ENCODE results near the gene SLC9A1.
"Not testable (repeated sequence)": the region's sequence is repeated elsewhere in the genome, so short reads cannot be mapped to it uniquely, and the experiment has no call there.

SLC9A1 gene

DNA sequence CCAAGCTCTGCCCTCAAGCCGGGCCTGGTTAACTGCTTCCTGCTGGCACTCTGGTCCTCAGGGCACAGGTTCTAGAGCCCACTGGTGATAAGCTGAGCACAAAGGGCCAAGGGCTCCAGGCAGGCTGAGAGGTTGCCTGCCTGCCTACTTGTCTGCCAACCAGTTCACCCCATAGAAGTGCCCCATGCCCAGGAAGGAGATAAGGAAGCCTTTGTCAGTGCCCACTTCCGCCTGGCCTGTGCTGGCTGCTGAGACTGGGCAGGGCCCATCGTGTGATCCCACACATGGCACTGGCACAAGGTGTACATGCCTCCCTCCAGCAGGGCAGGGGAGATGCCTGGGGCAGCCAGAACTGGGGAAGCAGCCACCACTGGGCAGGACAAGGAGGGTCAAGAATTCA, 24.1 kb downstream of the SLC9A1 start:
- DNase-seq, result no peak

DNA sequence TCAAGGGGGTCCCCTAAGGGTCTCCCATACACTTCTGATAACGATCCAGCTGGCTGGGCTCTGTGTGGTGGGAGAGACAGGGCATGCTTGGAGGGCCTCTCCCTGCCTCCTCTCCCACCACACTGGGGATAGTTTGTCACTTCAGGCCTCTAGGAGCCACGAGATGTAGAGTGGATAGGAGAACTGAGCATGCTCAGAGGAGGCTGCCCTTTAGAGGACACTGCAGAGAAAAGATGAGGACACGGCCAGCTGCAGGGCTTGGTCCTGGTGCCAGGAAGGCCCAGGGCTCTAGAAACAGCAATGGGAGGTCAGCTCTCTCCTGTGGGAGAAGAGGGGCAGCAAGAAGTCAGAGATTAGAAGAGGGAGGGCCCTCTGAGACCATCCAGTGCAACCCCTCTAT, 25.7 kb downstream of the SLC9A1 start:
- DNase-seq, result no peak

DNA sequence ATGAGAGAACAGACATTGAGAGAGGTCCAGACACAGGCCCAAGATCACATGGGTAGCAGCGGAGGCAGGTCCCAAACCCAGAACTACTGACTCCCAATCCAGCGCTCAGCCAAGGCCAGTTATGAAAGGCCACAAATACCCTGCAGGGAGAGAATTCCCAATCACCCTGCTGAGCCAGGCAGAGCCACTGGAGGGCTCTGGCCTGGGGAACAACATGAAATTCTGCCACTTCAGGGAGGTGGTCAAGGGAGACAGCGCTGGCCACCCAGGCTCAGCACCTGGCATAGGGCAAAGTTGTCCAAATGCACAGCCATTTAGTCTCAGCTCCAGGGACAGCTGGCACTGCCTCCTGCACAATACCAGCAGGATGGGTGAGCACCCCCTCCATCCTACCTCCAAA, 27.5 kb downstream of the SLC9A1 start:
- DNase-seq, result no peak

DNA sequence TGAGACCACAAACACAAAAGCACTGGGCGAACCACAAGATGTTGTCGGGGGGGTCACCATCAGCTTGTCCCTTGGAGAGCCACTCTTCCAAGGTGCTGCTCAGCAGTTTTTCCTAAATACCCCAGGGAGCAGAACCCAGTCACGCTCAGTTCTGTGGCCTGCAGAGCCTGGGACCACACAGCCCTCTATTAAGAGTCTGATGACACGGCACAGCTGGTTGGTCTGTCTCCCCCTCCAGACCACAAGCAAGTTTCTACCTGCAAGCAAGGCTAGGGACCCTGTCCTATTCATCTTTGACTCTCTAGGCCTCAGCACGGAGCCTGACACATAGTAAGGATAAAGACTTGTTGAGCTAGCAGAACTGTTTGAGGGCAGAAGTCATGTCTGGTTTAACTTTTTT, 28.5 kb downstream of the SLC9A1 start:
- no peak for DNase-seq

DNA sequence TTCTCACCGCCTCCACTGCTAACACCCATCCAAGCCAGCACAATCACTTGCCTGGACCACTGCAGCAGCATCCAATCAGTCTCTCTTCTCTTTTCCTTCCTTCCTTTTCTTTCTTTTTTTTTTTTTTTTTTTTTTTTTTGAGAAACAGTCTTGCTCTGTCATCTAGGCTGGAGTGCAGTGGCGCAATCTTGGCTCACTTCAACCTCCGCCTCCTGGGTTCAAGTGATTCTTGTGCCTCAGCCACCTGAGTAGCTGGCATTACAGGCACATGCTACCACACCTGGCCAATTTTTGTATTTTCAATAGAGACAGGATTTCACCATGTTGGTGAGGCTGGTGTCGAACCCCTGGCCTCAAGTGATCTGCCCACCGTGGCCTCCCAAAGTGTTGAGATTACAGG, 29.8 kb downstream of the SLC9A1 start:
- not testable (repeated sequence) for DNase-seq

DNA sequence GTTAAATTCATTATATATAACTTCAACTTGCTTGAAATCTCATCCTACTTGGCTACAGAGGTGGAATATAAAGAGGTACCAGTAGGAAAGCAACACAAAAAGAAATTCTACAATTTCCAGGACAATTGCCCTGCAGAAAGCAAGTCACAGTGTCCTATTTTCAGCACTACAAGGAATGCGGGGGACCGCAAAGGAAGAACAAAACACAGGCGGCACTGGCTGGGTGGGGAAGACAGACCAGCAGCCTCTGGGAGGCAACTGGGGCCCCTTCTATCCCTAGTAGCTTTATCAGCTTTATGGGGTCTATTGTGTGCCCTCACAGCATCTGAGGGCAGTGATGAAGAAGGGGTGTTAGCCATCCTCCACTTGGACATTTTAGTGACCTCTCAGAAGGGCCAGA, 30.5 kb downstream of the SLC9A1 start:
- DNase-seq, result no peak

DNA sequence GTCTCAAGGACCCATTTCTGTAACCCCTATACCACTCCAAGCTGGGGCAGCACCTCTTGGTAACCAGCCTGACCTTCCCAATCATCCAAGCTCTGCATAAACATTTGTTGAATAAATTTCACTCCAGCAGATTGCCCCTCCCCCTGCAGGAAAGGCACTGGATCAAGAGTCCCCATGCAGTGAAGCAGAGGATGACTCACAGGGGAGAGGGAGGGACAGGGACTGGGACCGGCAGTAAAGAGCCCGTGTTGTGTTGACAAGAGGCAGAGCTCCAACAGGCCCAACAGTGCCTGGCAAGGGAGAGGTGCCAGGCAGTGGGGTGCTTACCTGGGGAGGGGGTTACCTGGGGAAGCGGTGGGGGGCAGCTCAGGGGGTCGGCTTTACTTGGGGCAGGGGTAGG, 32.3 kb downstream of the SLC9A1 start:
- no peak for DNase-seq

DNA sequence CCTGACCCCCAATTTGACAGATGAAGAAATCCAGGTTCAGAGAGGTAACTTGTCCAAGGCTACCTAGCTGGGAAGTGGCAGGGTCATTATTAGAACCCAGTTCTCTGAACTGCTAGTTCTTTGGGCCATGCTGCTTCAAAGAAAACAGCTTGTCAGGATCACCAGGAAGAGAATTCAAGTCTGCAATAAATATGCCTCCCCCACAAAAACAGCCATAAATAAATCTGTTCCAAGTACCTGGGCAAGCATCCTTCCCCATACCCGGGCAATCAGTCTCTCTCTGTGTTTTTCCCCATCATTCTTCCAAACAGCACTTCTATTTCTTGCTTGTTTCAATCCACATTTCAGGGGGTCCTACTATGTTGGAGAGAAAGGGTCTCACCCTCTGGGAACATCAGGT, 34.1 kb downstream of the SLC9A1 start:
- DNase-seq, result no peak

DNA sequence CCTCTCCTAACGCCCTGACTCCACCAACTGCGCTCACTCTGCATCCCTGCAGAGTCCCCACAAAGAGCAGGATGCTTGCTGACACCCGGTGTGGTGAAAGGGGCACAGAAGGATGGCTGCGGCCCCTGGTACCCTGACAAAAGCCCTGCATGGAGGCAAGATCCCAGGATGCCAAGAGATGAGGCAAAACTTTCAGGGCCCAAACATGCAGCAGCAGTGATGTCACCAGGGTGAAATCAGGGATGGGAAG, 36.6 kb downstream of the SLC9A1 start:
- DNase-seq, result no peak

DNA sequence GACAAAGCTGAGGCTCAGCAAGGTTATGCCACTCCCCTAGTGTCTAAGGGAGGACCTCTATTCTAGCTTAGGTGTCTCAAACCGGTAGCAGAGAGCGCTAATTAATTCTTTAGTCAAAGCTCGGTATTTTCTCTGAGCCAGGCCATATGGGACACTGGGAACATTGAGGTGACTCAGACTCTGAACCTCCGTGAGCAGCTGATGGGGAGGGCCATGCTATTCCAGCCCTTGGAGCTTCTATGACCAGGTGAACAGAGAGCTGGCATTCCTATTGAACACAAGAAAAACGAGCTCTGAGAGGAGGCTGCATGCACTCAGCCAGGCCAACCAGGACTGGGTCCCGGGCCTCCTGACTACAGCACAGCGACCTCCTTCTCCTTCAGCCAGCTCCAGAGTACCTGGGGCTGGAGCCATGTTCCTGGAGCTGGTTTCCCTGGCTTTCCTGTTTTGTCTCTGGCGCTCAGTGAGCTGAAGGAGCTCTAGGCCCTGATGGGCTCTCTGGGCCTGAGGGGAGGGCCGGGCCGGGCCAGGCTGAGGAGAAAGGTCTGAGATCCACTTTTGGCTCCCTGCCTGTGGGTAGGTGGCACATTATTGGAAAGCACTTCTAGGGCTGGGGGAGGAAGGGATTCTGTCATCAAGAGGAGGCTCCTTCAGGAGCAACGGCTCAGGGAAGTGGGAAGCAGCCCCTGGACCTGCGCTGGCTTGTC, 37.0 kb downstream of the SLC9A1 start:
- DNase-seq, result no peak

DNA sequence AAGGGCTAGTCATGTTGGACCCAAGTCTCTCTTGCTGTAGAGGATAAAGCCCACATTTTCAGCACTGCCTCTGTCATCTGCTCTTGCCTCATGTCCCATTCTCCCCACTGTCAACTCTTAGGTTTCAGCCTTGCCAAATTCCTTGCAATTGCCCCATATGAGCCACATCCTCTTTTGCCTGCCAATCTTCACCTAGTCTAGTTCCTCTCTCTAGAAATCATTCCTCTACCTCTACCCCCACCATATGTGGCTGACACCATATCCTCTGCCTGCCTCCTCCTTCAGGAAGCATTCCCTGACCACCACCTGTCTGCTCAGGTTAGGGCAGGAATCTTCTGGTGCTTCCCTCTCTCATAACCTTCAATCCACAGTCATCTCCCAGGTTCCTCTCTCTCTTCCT, 38.2 kb downstream of the SLC9A1 start:
- no peak for DNase-seq

DNA sequence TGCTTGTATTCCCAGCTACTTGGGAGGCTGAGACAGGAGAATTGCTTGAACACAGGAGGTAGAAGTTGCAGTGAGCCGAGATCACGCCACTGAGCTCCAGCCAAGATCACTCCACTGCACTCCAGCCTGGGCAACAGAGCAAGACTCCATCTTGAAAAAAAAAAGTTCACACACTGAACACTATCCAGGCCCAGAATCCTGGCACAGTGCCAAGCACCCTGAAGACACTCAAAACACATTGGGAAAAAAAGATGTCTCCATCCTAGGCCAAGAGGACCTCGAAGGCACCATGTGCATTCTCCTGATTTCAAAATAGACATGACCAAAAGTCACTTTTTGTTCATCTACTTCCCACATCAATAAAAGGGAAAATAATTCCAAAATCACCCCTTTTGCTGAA, 38.7 kb downstream of the SLC9A1 start:
- DNase-seq, result no peak

DNA sequence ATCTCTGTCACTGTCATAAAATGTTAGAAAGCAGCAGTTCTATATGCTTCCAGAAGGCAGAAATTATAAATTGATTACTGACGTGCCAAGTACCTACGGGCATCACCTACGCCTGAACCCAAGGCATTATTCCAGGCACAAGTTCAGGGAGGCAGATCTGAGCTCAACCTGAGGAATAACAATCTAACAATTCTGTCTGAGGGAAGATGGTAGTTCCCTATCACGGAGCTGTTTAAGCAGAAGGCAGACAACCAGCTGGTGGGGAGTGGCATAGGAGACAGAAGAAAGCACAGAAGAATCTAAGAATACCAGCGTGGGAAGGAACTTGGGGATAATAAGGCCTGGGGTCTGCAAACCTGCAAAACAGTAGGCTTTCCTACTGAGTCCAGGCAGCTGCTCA, 40.4 kb downstream of the SLC9A1 start:
- no peak for DNase-seq

DNA sequence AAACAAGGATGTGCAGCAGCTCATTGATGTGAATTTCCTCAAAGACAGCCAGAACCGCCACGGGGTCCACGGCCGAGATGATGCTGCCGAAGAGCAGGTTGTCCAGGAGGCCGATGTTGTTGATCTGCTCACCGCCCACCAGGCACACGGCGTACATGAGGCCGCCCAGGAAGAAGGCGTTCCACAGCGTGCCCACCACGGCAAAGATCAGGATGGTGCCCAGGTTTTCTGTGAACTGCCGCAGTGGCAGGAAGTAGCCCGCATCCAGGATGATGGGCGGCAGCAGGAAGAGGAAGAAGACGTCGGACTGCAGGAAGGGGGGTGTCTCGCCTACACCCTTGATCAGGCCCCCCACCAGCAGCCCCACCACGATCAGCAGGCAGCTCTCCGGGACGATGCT, 41.1 kb downstream of the SLC9A1 start:
- no peak for DNase-seq

DNA sequence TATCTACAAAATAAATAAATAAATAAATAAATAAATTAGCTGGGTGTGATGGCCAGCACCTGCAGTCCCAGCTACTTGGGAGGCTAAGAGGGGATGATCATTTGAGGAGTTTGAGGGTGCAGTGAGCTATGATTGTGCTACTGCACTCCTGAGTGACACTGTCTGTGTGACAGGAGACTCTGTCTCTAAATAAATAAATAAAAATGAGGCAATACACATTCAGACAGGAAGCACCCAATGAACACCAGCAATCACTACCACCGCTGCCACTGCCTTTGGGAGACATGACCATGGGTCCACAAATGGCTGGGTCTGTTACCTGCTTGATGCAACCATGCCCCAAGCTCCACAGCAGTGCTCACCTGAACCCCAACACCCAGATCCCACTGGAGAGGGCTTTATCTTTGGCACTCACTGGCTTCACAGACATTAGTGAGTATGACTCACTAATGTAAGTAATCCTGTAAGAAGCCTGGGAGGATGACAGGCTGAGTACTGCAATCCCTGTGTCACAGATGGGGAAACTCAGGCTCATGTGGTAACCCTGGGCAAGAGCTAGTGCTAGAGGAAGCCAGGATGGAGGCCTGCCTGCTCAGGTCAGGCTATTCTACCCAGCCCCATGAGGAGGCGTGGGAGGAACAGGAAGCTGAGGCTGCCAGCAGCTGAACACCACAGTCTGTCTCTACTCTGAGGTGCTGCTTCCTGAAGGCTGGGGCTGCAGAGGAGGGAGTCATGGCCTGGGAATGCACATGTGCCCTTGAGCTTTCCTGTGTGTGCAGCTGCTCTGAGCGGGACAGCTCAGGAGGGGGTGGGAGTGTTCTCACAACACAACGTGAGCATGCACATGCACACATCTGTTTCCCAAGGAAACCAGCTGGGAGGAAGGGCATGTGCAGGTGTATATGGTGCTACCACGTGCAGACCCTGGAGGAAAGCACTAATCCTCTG, 43.0 kb downstream of the SLC9A1 start:
- DNase-seq, result no peak

DNA sequence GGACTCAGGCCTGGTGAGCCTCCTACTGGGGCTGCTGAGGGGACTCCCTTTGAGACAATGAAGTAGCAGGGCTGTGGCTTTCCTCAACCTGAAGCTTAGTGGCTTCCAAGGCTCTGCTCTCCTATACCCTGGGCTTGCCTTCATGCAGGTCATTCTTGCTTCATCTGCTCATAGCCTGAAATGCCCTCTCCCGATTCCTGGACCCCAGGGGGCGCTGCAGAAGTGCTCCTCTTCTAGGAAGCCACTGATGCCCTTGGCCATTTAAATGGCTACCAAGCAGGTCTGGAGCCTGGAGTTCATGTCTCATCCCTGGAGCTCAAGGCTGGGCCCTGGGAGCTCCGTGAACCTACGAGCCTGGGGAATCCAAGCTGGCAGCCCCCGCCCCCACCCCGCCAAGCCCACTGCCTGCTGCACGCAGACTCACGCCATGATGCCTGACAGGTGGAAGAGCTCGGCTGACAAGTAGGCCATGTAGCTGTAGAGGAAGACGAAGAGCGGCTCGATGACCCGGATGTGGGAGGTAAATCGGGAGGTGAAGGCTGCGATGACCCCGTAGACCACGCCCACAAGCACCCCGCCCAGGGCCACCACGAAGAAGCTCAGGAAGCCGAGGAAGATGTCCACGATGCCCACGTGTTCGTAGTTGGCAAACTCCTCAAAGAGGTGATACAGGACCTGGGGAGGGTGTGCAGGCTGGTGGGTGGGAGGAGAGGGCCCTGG, 45.7 kb downstream of the SLC9A1 start:
- DNase-seq, result no peak

DNA sequence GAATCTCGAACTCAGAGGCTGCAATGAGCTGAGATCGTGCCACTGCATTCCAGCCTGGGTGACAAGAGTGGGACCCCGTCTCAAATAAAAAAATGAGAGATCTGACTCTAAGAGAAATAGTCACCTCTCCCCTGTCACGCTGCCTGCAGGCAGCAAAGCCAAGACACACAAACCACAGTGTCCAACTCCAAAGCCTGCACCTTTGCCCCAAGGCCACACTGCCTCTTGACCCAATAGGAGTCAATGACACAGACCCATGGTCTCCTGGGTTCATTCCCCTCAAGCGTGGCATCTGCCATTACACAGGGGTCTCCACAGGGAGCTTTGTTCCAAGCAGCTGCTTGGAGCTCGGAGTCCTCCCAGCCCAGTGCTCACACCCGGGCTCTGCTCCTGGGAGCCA, 46.3 kb downstream of the SLC9A1 start:
- no peak for DNase-seq

DNA sequence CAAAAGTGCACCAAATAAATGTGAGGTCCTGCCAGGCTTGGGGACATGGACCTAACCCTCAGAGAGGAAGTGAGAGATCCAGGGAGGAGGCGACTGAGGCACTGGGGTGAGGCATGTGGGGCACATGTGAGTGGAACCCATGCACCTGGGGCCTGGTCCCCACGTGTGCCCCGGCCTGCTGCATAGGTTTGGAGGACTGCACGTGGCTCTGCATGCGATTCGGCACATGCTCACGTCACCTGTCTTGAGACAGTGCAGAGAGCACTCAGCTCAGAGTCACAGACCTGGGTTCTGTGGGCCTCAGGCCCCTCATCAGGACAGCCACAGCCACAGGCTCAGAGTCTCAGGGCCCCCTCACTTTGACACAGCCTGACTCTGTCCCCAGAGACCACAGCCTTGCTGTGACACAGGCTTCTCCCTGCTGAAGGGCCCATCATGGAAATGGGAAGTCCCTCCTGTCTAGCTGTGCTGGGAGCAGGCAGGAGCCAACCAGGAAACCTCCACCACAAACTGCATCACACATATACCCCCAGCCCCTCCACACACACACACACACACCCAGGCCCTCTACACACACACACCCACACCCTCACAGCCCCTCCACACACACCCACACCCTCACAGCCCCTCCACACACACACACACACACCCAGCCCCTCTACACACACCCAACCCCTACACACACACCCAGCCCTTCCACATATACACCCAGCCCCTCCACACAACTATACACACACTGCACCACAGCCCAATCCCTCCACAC, 48.2 kb downstream of the SLC9A1 start:
- no peak for DNase-seq

DNA sequence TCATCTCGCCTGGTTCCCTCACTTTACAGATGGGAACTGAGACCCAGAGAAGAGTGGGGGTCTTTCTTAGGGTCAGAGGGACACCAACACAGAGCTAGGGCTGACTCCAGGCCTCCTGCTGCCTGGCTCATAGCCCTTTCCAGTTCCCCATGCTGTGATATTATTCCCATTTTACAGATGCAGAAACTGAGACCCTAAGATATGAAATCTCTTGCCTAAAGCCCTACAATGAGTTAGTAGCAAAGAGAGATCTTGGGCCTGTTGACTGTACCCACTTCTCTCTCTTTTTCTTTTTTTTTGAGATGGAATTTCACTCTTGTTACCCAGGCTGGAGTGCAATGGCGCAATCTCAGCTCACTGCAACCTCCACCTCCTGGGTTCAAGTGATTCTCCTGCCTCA, 49.9 kb downstream of the SLC9A1 start:
- DNase-seq, result no peak

DNA sequence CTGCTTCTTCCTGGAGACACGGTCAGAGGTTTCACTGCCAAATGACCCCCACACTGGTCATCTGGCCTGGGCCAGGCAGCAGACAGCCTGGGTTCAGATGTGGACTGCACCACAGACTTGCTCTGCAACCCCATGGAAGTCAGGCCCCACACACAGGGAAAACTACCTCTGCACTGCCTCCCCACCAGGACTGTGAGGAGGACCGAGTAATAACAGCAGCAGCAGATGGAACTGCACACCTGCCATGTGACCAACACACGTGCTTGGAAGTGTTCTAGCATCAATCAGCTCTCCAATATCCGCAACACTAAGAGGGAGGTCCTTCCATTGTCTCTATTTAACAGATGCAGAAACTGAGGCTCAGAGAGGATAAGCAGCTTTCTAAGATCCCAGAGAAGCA, 51.4 kb downstream of the SLC9A1 start:
- no peak for DNase-seq

DNA sequence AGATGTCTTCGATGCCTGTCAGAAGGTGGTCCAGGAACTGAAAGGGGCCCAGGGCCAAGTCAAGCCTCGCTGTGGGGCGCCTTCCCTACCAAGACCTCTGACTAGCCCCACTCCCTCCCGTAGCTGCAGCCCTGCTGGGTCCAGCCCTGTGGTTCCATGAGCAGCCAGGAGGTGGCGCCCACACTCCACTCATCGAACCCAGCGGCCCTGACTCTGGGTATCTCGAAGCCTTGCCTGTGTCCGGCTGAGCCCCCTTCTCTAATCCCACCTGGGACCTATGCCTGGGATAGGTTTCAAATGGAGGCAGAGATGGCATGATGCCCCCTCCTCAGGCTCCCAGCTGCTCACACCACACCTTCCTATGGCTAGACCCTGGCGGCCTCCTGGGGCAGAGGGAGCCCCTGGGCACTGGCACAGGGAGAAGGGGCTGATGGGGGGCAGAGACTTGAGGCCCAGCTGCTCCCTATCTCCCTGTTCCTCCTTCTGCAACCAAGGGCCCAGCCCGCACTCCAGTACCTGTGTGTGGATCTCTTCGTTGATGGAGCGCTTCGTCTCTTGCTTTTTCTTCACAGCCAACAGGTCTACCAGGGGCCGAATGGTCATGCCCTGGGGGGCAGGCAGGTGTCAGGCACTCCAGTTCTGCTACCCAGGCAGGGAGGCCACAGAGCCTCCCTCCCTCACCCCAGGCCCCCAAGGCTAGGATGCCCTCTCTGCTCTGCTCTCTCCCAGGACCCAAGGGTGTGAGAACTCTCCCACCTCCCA, 52.0 kb downstream of the SLC9A1 start:
- peak; percentile 65 for DNase-seq

DNA sequence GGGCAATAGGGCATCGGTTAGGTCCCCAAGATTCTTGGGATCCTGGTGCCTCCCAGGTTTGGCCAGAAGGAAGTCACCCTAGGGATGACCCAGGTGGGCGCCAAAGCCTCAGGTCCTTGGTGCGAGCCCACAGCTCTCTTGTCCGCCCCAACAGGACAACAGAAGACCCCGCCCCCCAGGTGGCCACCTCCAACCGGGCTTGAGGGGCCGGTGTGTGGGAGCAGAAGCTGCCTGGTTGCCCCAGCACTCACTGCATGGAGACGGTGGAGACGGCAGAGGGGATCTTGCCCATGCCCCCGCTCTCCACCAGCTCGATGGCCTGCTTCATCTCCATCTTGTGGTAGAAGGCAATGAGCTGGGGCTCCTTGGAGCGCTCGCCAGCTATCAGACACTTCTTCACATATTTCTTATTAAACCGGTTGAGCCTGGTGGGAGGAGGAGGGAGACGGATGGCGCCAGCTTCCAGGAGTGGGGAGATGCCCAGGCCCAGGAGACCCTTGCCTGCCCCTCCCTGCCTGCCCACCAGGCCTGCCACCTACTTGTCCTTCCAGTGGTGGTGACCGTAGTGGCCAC, 52.7 kb downstream of the SLC9A1 start:
- no peak for DNase-seq
